ENCODE results near the gene EPHB1. TPM values are rescaled to one million over a fixed set of nuclear protein-coding genes. Genes with fewer than 3 reads are reported as not detected.

The EPHB1 gene
- total RNA-seq, 1 experiment from 2014 or later, result 0.86 TPM

- DNase-seq (ENCODE audit: low read depth, low spot score) (peak; percentile 51), ATAC-seq (peak; percentile 87)
- Histone ChIP-seq H3K9ac (ENCODE audit: low read length) (no peak overlapping the region), H3K4me2 (ENCODE audit: low read length) (peak overlapping the region; percentile 35), H3K4me3 (replicated peaks in 1 of 2; ENCODE audit: low read depth in 1 of 2, low read length in 2 of 2) (no peak overlapping the region), H3K9me2 (ENCODE audit: insufficient read depth) (no peaks in the 10 kb centered on the region), H3K36me3 (ENCODE audit: control insufficient read depth in 1 of 2, insufficient read depth in 2 of 2, low read length in 2 of 2) (no peaks in the 10 kb centered on the region), H3K4me1 (ENCODE audit: control insufficient read depth in 1 of 2, insufficient read depth in 2 of 2, low read length in 2 of 2) (peaks cover 0 to 13% of the 10 kb centered on the region in 2 experiments; a peak in 2 of 4 replicates), H3K27ac (ENCODE audit: low read depth, low read length) (no peak overlapping the region), H4K20me1 (ENCODE audit: insufficient read depth) (no peaks in the 10 kb centered on the region), H2AFZ (ENCODE audit: low read depth, low read length, poor library complexity, severe bottlenecking) (peak overlapping the region; percentile 58), H3K79me2 (ENCODE audit: insufficient read depth, low read length) (no peaks in the 10 kb centered on the region), H3K27me3 (ENCODE audit: insufficient read depth, low read length) (no peaks in the 10 kb centered on the region), H3K9me3 (ENCODE audit: control insufficient read depth in 1 of 2, insufficient read depth in 1 of 2, low read depth in 1 of 2, low read length in 2 of 2) (no peaks in the 10 kb centered on the region)
- intact Hi-C loops (cut with micrococcal nuclease), result no loop called here
- no TSS peak for BruUV-seq (replicated peaks)
- ChIA-PET CTCF (interaction anchor here (1.4 kb wide), 1 partner anchor 8 kb away, joined by 4 read pairs; no protein-coding TSS in a partner anchor), POLR2A (no interaction called here), RAD21 (ENCODE audit: low non-redundant PET in 1 of 2, low total read pairs in 2 of 2, uncharacterized antibody in 2 of 2, unreplicated experiment in 2 of 2) (no interaction called here)
- TF ChIP-seq CBX3 (IDR thresholded peaks at IDR 0.05; ENCODE audit: low read depth), result peak; percentile 41; the same call in 1 of the 2 replicates
- no peak for TF ChIP-seq TCF7L2 (IDR thresholded peaks at IDR 0.05; ENCODE audit: borderline replicate concordance, extremely low read depth, insufficient read depth, insufficient read length)
- TF ChIP-seq, protein P1, sequence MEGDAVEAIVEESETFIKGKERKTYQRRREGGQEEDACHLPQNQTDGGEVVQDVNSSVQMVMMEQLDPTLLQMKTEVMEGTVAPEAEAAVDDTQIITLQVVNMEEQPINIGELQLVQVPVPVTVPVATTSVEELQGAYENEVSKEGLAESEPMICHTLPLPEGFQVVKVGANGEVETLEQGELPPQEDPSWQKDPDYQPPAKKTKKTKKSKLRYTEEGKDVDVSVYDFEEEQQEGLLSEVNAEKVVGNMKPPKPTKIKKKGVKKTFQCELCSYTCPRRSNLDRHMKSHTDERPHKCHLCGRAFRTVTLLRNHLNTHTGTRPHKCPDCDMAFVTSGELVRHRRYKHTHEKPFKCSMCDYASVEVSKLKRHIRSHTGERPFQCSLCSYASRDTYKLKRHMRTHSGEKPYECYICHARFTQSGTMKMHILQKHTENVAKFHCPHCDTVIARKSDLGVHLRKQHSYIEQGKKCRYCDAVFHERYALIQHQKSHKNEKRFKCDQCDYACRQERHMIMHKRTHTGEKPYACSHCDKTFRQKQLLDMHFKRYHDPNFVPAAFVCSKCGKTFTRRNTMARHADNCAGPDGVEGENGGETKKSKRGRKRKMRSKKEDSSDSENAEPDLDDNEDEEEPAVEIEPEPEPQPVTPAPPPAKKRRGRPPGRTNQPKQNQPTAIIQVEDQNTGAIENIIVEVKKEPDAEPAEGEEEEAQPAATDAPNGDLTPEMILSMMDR (IDR thresholded peaks at IDR 0.05 in 2 of 3, conservative IDR thresholded peaks at IDR 0.05 in 1 of 3; ENCODE audit: borderline replicate concordance in 1 of 3, insufficient read depth in 1 of 3, low read depth in 2 of 3, low read length in 2 of 3), result no peak
- no peak for TF ChIP-seq SRF (IDR thresholded peaks at IDR 0.05; ENCODE audit: low read depth)
- no peak for TF ChIP-seq ZNF274 (IDR thresholded peaks at IDR 0.05; ENCODE audit: low read depth, low read length)
- no peak for TF ChIP-seq EGR1 (IDR thresholded peaks at IDR 0.05; ENCODE audit: low read depth)
- peak; percentile 38; the same call in 1 of the 2 replicates for TF ChIP-seq SP1 (IDR thresholded peaks at IDR 0.05; ENCODE audit: low read depth)
- TF ChIP-seq EZH2 (IDR thresholded peaks at IDR 0.05), result no peak
- TF ChIP-seq, protein P2, sequence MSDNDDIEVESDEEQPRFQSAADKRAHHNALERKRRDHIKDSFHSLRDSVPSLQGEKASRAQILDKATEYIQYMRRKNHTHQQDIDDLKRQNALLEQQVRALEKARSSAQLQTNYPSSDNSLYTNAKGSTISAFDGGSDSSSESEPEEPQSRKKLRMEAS (IDR thresholded peaks at IDR 0.05), result peak; percentile 42; the same call in 1 of the 2 replicates
- no peak for TF ChIP-seq YY1 (IDR thresholded peaks at IDR 0.05; ENCODE audit: extremely low read depth, insufficient replicate concordance, low read depth, low read length)
- no peak for TF ChIP-seq CEBPB (IDR thresholded peaks at IDR 0.05; ENCODE audit: low read depth)
- no peak for TF ChIP-seq RAD21 (IDR thresholded peaks at IDR 0.05; ENCODE audit: low read depth)
- TF ChIP-seq FOSL1 (IDR thresholded peaks at IDR 0.05; ENCODE audit: low read depth), result peak; percentile 39; the same call in 1 of the 2 replicates
- TF ChIP-seq ELF1 (IDR thresholded peaks at IDR 0.05; ENCODE audit: borderline replicate concordance, low read depth), result no peak
- no peak for TF ChIP-seq EZH2phosphoT487 (IDR thresholded peaks at IDR 0.05; ENCODE audit: borderline replicate concordance)
- 0 out of 2 replicates have a peak, but pooled peaks have one; percentile 28 for TF ChIP-seq JUND (IDR thresholded peaks at IDR 0.05)
- TF ChIP-seq ATF3 (IDR thresholded peaks at IDR 0.05), result no peak
- TF ChIP-seq POLR2A (IDR thresholded peaks at IDR 0.05; ENCODE audit: borderline replicate concordance, extremely low read depth, insufficient read depth, insufficient read length), result no peak
- TF ChIP-seq REST (IDR thresholded peaks at IDR 0.05; ENCODE audit: low read depth), result peak; percentile 27
- no peak for TF ChIP-seq SIN3A (IDR thresholded peaks at IDR 0.05; ENCODE audit: low read depth)
- TF ChIP-seq, protein P3, sequence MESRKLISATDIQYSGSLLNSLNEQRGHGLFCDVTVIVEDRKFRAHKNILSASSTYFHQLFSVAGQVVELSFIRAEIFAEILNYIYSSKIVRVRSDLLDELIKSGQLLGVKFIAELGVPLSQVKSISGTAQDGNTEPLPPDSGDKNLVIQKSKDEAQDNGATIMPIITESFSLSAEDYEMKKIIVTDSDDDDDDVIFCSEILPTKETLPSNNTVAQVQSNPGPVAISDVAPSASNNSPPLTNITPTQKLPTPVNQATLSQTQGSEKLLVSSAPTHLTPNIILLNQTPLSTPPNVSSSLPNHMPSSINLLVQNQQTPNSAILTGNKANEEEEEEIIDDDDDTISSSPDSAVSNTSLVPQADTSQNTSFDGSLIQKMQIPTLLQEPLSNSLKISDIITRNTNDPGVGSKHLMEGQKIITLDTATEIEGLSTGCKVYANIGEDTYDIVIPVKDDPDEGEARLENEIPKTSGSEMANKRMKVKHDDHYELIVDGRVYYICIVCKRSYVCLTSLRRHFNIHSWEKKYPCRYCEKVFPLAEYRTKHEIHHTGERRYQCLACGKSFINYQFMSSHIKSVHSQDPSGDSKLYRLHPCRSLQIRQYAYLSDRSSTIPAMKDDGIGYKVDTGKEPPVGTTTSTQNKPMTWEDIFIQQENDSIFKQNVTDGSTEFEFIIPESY (IDR thresholded peaks at IDR 0.05; ENCODE audit: extremely low read depth, insufficient replicate concordance, low read length), result no peak
- no peak for TF ChIP-seq ZFX (IDR thresholded peaks at IDR 0.05)
Observed at GRCh38 chr3:134846911-134847317, 51.9 kb downstream of the EPHB1 start.

Data from HCT116 (cell line).